H9 (cell line): ENCODE data around the gene ARNT2. TPM values are rescaled to one million over a fixed set of nuclear protein-coding genes. Genes with fewer than 3 reads are reported as not detected.

ENCODE experiments used
- DNase-seq: peaks from one replicate; pipeline ENCODE4 v3.0.0-alpha.2; 2017
- H2AFZ ChIP-seq: one replicate; pipeline ENCODE4 v1.6.1; 2013; ENCODE audit warnings: mild to moderate bottlenecking, low read length, control low read depth, moderate library complexity
- H2AK5ac ChIP-seq: 2 replicates; pipeline ENCODE4 v1.6.1; 2013; ENCODE audit warnings: low read length, control low read depth, mixed read lengths; ENCODE audit not compliant: insufficient read length
- H2BK120ac ChIP-seq: one replicate; pipeline ENCODE4 v1.6.1; 2013; ENCODE audit warnings: low read depth, mild to moderate bottlenecking, low read length, control low read depth, inconsistent platforms; ENCODE audit not compliant: poor library complexity, severe bottlenecking
- H2BK12ac ChIP-seq: 2 replicates; pipeline ENCODE4 v1.6.1; 2013; ENCODE audit warnings: low read length, control low read depth, mixed read lengths, low read depth; ENCODE audit not compliant: insufficient read length
- H2BK15ac ChIP-seq: 2 replicates; pipeline ENCODE4 v1.6.1; 2013; ENCODE audit warnings: low read depth, low read length, control low read depth
- H2BK20ac ChIP-seq: one replicate; pipeline ENCODE4 v1.6.1; 2013; ENCODE audit warnings: low read depth, mild to moderate bottlenecking, low read length, control low read depth, inconsistent platforms; ENCODE audit not compliant: poor library complexity, severe bottlenecking
- H2BK5ac ChIP-seq: 2 replicates; pipeline ENCODE4 v1.6.1; 2013; ENCODE audit warnings: low read length, control low read depth, mixed read lengths; ENCODE audit not compliant: insufficient read length
- H3K14ac ChIP-seq: 2 replicates; pipeline ENCODE4 v1.6.1; 2013; ENCODE audit warnings: low read length, control low read depth; ENCODE audit not compliant: insufficient read depth
- H3K18ac ChIP-seq: 2 replicates; pipeline ENCODE4 v1.6.1; 2013; ENCODE audit warnings: low read depth, mild to moderate bottlenecking, mixed read lengths, low read length, control low read depth; ENCODE audit not compliant: insufficient read length
- H3K23ac ChIP-seq: 2 replicates; pipeline ENCODE4 v1.6.1; 2013; ENCODE audit warnings: low read length, control low read depth, mixed read lengths, low read depth; ENCODE audit not compliant: insufficient read length
- H3K23me2 ChIP-seq: 2 replicates; pipeline ENCODE4 v1.6.1; 2013; ENCODE audit warnings: low read depth, mild to moderate bottlenecking, mixed read lengths, low read length, control low read depth; ENCODE audit not compliant: insufficient read length, poor library complexity, severe bottlenecking
- H3K27ac ChIP-seq: 2 replicates; pipeline ENCODE4 v1.5.1; 2013; ENCODE audit warnings: low read length, control low read depth, mixed read lengths, low read depth; ENCODE audit not compliant: insufficient read length
- H3K27me3 ChIP-seq: 2 replicates; pipeline ENCODE4 v1.6.1; 2013; ENCODE audit warnings: low read length, control low read depth, inconsistent platforms; ENCODE audit not compliant: insufficient read depth
- H3K4ac ChIP-seq: 2 replicates; pipeline ENCODE4 v1.6.1; 2013; ENCODE audit warnings: low read depth, mild to moderate bottlenecking, control low read depth, inconsistent platforms, low read length, moderate library complexity
- H3K4me1 ChIP-seq: 2 replicates; pipeline ENCODE4 v1.6.1; 2013; ENCODE audit warnings: low read length, control low read depth, inconsistent platforms; ENCODE audit not compliant: insufficient read depth
- H3K4me2 ChIP-seq: 2 replicates; pipeline ENCODE4 v1.6.1; 2013; ENCODE audit warnings: low read length, control low read depth, mixed read lengths; ENCODE audit not compliant: insufficient read length, insufficient read depth
- H3K56ac ChIP-seq: 2 replicates; pipeline ENCODE4 v1.6.1; 2013; ENCODE audit warnings: low read depth, mild to moderate bottlenecking, mixed read lengths, low read length, control low read depth; ENCODE audit not compliant: insufficient read length
- H3K79me1 ChIP-seq: 2 replicates; pipeline ENCODE4 v1.6.1; 2013; ENCODE audit warnings: low read depth, mild to moderate bottlenecking, moderate library complexity, low read length, control low read depth, inconsistent platforms; ENCODE audit not compliant: insufficient read depth, poor library complexity, severe bottlenecking
- H3K79me2 ChIP-seq: 2 replicates; pipeline ENCODE4 v1.6.1; 2013; ENCODE audit warnings: low read length, control low read depth, inconsistent platforms; ENCODE audit not compliant: insufficient read depth
- H3K9ac ChIP-seq: 2 replicates; pipeline ENCODE4 v1.6.1; 2013; ENCODE audit warnings: low read length, control low read depth, mixed read lengths; ENCODE audit not compliant: insufficient read length; ENCODE audit errors: extremely low read depth
- H3K9me3 ChIP-seq: one replicate; pipeline ENCODE4 v1.6.1; 2013; ENCODE audit warnings: low read depth, low read length, inconsistent platforms; ENCODE audit not compliant: control insufficient read depth
- H3T11ph ChIP-seq: one replicate; pipeline ENCODE4 v1.6.1; 2013; ENCODE audit warnings: mild to moderate bottlenecking, low read length, control low read depth, inconsistent platforms
- H4K20me1 ChIP-seq: one replicate; pipeline ENCODE4 v1.6.1; 2013; ENCODE audit not compliant: control insufficient read depth, insufficient read length, insufficient read depth
- H4K5ac ChIP-seq: 2 replicates; pipeline ENCODE4 v1.6.1; 2013; ENCODE audit warnings: low read depth, mild to moderate bottlenecking, mixed read lengths, low read length, control low read depth; ENCODE audit not compliant: insufficient read length
- H4K8ac ChIP-seq: replicated peaks from 2 replicates; pipeline ENCODE4 v1.6.1; 2013; ENCODE audit warnings: low read length, control low read depth, mixed read lengths, low read depth; ENCODE audit not compliant: insufficient read length
- H4K91ac ChIP-seq: 2 replicates; pipeline ENCODE4 v1.6.1; 2013; ENCODE audit warnings: low read depth, mild to moderate bottlenecking, moderate library complexity, mixed read lengths, low read length, control low read depth; ENCODE audit not compliant: insufficient read length
- H3K27ac Mint-ChIP-seq, 3 experiments: 2 replicates in 2 of 3; 3 replicates in 1 of 3; pipeline ENCODE4 v1.8.0; 2020 to 2021; ENCODE audit warnings: mixed read lengths in 3 of 3, mild to moderate bottlenecking in 1 of 3, moderate library complexity in 1 of 3
- H3K27me3 Mint-ChIP-seq: 2 replicates; pipeline ENCODE4 v1.8.0; 2021; ENCODE audit warnings: low read depth, mild to moderate bottlenecking, moderate library complexity, mixed read lengths
- H3K36me3 Mint-ChIP-seq, 3 experiments: 2 replicates in 2 of 3; 3 replicates in 1 of 3; pipeline ENCODE4 v1.8.0; 2020 to 2021; ENCODE audit warnings: low read depth in 3 of 3, mixed read lengths in 3 of 3; ENCODE audit not compliant: insufficient read depth in 1 of 3
- H3K4me1 Mint-ChIP-seq, 2 experiments: 2 replicates each; pipeline ENCODE4 v1.8.0; 2020; ENCODE audit warnings: mixed read lengths in 2 of 2
- H3K4me3 Mint-ChIP-seq, 2 experiments: 2 replicates in 1 of 2; 3 replicates in 1 of 2; pipeline ENCODE4 v1.8.0; 2020 to 2021; ENCODE audit warnings: mild to moderate bottlenecking in 2 of 2, mixed read lengths in 2 of 2, moderate library complexity in 1 of 2
- H3K9me3 Mint-ChIP-seq, 2 experiments: 2 replicates in 1 of 2; 3 replicates in 1 of 2; pipeline ENCODE4 v1.8.0; 2020; ENCODE audit warnings: mild to moderate bottlenecking in 2 of 2, mixed read lengths in 2 of 2, moderate library complexity in 1 of 2
- CTCF ChIP-seq: fragments of 200-600 bp; sonication (generic); conservative IDR thresholded peaks from 3 replicates; pipeline ENCODE4 v1.8.0; 2021; ENCODE audit warnings: antibody characterized with exemption, mild to moderate bottlenecking
- WGBS: extraction: QIAGEN DNeasy Blood & Tissue Kit; methylation state at CpG from one replicate; pipeline ENCODE4 v1.1.7; 2013; ENCODE audit warnings: missing lambda C conversion rate, low lambda C conversion rate, mixed read lengths; ENCODE audit not compliant: insufficient read length; ENCODE audit errors: extremely low coverage; 5-methylcytosine and 5-hydroxymethylcytosine counted together
- total RNA-seq: library from RNA; stranded (reverse); gene quantifications from 2 replicates; pipeline ENCODE4 v1.2.1, GENCODE V29; 2021

ARNT2 gene
- total RNA-seq, 1 experiment from 2014 or later: 10.5 TPM

GRCh38 chr15:80554560-80554959, 150.4 kb downstream of the ARNT2 start:
- no peak overlapping the region for H3K4me3 Mint-ChIP-seq
- no peak for DNase-seq
- no peak overlapping the region for H2BK20ac ChIP-seq
- H3K4me1 ChIP-seq: no peaks in the 10 kb centered on the region
- H3K27ac Mint-ChIP-seq: no peak overlapping the region
- peaks cover 2 to 13% (median 8%) of the 10 kb centered on the region in 3 experiments; a peak in 3 of 7 replicates for H3K36me3 Mint-ChIP-seq
- peaks cover 5 to 6% of the 10 kb centered on the region in 2 experiments for H3K4me1 Mint-ChIP-seq
- H4K8ac ChIP-seq: no peak overlapping the region
- no peak overlapping the region for H3K23ac ChIP-seq
- H3K9ac ChIP-seq: no peak overlapping the region
- H2AK5ac ChIP-seq: no peak overlapping the region
- no peak overlapping the region for H2BK120ac ChIP-seq
- H3K27me3 Mint-ChIP-seq: no peaks in the 10 kb centered on the region; the same call in 1 of the 2 replicates
- H3K4ac ChIP-seq: no peak overlapping the region
- no peaks in the 10 kb centered on the region for H3K9me3 ChIP-seq
- H4K20me1 ChIP-seq: no peaks in the 10 kb centered on the region
- H4K5ac ChIP-seq: no peak overlapping the region
- no peak overlapping the region for H3K4me2 ChIP-seq
- H3K9me3 Mint-ChIP-seq: no peaks in the 10 kb centered on the region
- no peaks in the 10 kb centered on the region for H3K79me1 ChIP-seq
- no peak overlapping the region for H3K56ac ChIP-seq
- H2BK15ac ChIP-seq: no peak overlapping the region
- no peak overlapping the region for H3T11ph ChIP-seq
- no peak overlapping the region for H2BK12ac ChIP-seq
- no peak overlapping the region for H2BK5ac ChIP-seq
- no CpG with 5 or more reads among the region's 1 CpG for WGBS
- no peak overlapping the region for H3K18ac ChIP-seq
- H3K27ac ChIP-seq: no peak overlapping the region
- H3K27me3 ChIP-seq: no peaks in the 10 kb centered on the region
- no peaks in the 10 kb centered on the region for H3K23me2 ChIP-seq
- no peaks in the 10 kb centered on the region for H3K79me2 ChIP-seq
- TF ChIP-seq CTCF: no peak
- no peak overlapping the region for H2AFZ ChIP-seq
- H3K14ac ChIP-seq: no peak overlapping the region
- H4K91ac ChIP-seq: no peak overlapping the region
